ENCODE results near the gene HIF3A.

Gene HIF3A

GRCh38 chr19:46381756-46382345 is 85.0 kb downstream of the HIF3A start:
- no peak for DNase-seq (ENCODE audit: low read depth in 2 of 2)

- DNase-seq (ENCODE audit: low read depth in 2 of 2): no peak
Observed at GRCh38 chr19:46383171-46383815, 86.5 kb downstream of the HIF3A start.

GRCh38 chr19:46383846-46384245 is 87.0 kb downstream of the HIF3A start:
- no peak for DNase-seq (ENCODE audit: low read depth in 2 of 2)

DNA sequence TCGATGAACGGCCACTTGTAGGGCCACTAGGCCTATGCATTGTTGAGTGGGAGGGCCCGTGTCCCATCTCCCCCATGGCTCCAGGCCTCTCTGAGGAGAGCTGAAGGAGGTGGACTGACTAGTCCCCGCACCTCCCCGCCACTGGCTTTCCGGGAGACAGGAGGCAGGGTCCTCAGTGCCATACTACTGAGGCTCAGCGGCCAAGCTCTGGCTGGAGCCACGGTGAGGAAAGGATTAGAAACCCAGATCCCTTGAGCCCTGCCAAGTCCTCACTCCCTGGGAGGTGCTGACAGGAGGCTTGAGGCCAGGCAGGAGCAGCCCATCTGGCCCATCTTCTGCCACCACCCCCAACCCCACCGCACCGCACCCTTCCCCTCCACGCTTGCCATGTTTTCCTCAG is 87.6 kb downstream of the HIF3A start:
- DNase-seq (ENCODE audit: low read depth in 2 of 2): no peak

- DNase-seq (ENCODE audit: low read depth in 2 of 2): no peak
Observed at GRCh38 chr19:46385636-46386035, 88.8 kb downstream of the HIF3A start.

DNA sequence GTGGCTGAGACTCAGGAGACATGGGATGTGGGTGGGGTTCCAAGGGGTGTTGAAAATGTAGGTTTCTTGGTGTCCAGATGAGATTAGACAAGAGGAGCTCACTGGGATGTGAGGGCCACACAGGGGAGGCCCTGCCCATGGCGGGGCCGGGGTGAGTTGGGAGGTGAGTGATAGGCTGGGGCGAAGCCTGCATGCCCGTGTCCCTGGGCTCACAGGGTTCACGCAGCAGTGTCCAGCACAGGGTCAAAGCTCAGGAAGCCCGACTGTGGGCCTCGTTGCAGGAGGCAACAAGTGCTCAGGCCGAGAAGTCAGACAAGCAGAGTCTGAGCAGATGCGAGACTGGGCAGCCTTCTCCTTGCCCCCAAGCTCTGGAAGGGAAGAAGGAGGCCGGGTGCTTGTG is 89.3 kb downstream of the HIF3A start:
- no peak for DNase-seq (ENCODE audit: low read depth in 2 of 2)

DNA sequence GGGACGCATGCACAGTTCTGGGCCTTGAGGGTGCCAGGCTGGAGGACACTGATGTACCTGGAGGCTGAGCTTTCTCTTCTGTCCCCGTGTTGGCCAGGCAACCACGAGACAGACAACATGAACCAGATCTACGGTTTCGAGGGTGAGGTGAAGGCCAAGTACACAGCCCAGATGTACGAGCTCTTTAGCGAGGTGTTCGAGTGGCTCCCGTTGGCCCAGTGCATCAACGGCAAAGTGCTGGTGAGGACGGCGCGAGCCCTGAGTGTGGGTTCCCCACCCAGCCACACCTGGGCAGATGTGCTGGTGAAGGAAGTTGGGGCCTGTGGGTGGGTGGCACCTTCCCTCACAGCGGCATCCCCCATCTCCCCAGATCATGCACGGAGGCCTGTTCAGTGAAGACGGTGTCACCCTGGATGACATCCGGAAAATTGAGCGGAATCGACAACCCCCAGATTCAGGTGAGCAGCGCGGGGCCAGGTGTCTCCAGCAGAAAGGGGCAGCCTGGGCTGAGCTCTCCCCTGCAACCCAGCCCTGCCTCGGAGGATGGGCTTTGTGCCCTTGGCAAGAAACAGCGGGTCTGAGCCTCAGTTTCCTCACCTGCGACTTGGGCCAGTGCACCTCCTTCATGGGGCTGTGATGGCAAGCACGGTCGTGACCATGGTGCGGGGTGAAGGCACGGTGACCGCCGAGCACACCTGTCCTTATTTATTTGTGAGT is 90.3 kb downstream of the HIF3A start:
- DNase-seq (ENCODE audit: low read depth in 2 of 2): no peak

GRCh38 chr19:46387713-46388130 is 90.9 kb downstream of the HIF3A start:
- no peak for DNase-seq (ENCODE audit: low read depth in 2 of 2)

DNA sequence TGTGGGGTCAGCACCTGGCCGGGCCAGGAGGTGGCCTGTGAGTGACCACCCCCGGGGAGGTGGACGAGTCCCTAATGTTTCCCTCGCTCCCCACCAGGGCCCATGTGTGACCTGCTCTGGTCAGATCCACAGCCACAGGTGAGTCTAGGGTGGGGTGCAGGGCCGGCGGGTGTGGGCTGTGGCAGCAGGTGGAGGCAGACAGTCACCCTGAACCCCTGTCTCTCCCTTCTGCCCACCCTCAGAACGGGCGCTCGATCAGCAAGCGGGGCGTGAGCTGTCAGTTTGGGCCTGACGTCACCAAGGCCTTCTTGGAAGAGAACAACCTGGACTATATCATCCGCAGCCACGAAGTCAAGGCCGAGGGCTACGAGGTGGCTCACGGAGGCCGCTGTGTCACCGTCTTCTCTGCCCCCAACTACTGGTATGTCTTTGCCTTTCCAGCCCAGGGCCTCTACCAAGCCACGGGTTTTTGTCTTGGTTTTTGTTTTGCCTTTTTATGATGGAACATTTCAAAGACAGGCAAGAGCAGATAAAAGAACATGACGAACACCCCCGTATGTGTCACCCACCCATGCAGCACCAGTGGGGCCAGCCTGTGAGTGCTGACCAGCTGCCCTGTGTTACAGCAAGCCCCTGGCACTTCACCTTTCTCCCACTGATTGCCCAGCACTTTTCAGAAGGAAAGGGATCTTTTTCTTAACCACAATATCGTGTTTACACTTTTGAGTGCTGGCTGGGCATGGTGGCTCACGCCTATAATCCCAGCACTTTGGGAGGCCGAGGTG is 91.7 kb downstream of the HIF3A start:
- DNase-seq (ENCODE audit: low read depth in 2 of 2): no peak

DNA sequence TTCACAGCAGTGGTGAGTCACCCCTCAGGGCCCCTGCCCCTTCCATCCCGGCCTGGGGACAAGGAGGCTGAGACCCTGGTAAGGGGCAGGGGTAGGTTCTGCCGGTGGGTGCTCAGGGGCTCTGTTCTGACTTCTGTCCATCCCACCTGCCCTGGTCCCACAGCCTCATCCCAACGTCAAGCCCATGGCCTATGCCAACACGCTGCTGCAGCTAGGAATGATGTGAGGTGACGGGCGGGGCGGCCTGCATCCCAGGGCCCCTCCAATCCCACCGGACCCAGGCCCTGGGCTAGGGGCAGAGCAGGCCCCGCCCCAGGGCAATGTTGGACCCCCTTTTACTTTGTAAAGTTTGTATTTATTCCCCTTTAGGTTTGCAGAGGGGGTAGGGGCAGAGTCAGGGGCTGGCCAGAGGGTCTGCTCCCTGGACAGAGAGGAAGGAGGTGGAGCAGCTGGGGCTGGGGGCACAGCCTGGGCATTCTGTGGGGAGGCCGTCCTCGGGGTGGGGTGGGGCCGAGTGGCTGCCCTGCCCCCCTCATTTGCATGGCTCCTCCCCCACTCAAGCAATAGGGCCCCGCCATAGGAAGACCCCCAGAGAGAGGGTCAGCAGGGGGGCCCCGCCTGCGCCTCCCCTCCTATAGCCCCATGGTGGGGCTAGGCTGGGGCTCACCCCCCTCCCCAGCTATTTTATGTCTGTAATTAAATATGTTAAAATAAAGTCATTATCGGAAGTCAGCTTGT is 93.4 kb downstream of the HIF3A start:
- DNase-seq (ENCODE audit: low read depth in 2 of 2): no peak

- no peak for DNase-seq (ENCODE audit: low read depth in 2 of 2)
Observed at GRCh38 chr19:46390866-46391265, 94.0 kb downstream of the HIF3A start.

- DNase-seq (ENCODE audit: low read depth in 2 of 2): no peak
Observed at GRCh38 chr19:46391296-46392251, 94.7 kb downstream of the HIF3A start.

DNA sequence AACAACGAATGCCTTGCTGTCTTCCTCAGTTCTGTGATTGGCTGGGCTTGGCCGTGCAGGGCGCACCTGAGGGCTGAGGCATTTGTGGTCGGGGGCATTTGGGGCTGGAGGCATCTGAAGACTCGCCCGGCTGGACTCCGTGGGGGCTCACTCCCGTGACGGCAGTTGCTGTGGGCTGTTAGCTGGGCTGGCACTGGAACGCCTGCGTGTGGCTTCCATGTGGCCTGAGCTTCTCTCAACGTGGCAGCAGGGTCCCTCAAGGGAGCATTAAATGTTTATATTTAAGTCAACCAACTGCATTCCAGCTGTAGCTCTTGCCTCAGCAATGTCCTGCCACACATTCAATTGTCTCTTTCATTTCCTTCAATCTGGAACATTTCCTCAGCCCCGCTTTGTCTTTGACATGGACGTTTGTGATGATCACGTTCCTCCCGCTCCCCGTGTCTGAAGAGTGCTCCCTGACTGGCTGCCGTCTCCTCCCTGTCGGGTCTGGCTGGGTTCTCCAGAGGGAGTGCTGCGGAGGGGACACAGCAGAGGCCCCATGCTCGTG is 95.5 kb downstream of the HIF3A start:
- no peak for DNase-seq (ENCODE audit: low read depth in 2 of 2)

DNA sequence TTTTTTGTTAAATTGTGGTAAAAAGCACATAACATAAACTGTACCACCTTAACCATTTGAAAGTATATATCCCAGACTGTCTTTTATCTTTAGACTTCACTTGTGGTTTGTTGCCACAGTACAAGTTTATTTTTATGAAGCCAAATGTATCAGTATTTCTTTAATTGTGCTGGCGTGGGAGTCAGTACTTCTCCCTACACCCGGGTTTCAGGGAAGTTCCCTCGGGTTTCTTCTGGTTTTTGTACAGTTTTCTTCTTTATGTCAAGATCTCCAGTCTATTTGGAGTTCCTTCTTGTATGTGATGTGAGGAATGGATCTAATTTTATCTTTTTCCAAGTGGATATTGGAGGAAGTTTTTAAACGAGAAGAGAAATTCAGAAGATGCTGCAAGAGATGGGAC is 96.0 kb downstream of the HIF3A start:
- no peak for DNase-seq (ENCODE audit: low read depth in 2 of 2)
